Measurements from ENCODE around the gene STK36.

The STK36 gene

DNA sequence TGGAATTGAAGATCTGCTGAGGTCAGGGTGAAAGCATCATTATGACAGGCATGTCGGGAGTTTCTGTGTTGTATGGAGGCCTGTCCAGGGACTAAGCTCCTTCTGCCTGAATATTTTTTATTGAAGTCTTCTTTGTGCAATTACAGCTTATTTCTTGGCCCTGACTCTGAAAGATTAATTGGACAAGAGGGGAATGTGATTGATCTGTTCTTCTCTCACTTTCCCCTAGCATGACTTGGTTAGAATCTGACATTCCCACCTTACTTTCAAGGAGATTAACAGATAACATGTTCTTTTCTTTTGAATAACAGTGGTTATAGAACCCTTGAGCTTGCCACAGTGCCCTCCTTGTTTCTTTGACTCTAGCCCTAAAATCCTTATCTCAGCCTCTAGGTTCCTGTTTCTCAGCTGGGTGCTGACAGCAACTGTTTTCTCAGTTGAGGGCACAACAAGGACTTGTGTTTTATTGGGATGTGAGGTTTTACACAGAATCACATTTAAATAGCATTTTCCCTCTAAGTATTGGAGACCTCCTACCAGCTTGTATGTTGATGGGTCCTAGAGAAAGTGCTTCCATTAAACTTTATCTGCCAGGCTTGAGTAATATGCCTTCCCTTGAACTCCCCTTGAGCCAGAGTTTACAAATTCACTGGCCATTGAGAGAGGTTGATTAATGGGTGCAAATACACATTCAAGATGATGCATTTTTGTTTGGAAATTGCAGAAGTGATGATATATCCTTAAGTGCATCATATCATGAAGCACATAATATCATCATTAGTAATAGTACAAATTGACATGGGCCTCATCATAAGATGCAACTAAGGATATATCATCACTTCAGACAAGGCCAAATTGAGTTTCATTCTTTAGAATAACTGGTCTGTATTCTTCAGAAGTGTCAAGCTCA is 51.2 kb downstream of the STK36 start:
- TF ChIP-seq, protein P1, sequence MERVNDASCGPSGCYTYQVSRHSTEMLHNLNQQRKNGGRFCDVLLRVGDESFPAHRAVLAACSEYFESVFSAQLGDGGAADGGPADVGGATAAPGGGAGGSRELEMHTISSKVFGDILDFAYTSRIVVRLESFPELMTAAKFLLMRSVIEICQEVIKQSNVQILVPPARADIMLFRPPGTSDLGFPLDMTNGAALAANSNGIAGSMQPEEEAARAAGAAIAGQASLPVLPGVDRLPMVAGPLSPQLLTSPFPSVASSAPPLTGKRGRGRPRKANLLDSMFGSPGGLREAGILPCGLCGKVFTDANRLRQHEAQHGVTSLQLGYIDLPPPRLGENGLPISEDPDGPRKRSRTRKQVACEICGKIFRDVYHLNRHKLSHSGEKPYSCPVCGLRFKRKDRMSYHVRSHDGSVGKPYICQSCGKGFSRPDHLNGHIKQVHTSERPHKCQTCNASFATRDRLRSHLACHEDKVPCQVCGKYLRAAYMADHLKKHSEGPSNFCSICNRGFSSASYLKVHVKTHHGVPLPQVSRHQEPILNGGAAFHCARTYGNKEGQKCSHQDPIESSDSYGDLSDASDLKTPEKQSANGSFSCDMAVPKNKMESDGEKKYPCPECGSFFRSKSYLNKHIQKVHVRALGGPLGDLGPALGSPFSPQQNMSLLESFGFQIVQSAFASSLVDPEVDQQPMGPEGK (CRISPR knock-in tag; IDR thresholded peaks at IDR 0.05; ENCODE audit: borderline replicate concordance), result no peak
- TF ChIP-seq ESRRG (CRISPR knock-in tag; IDR thresholded peaks at IDR 0.05), result no peak
- no peak for TF ChIP-seq ISL1 (CRISPR knock-in tag; IDR thresholded peaks at IDR 0.05)
- TF ChIP-seq, protein P2, sequence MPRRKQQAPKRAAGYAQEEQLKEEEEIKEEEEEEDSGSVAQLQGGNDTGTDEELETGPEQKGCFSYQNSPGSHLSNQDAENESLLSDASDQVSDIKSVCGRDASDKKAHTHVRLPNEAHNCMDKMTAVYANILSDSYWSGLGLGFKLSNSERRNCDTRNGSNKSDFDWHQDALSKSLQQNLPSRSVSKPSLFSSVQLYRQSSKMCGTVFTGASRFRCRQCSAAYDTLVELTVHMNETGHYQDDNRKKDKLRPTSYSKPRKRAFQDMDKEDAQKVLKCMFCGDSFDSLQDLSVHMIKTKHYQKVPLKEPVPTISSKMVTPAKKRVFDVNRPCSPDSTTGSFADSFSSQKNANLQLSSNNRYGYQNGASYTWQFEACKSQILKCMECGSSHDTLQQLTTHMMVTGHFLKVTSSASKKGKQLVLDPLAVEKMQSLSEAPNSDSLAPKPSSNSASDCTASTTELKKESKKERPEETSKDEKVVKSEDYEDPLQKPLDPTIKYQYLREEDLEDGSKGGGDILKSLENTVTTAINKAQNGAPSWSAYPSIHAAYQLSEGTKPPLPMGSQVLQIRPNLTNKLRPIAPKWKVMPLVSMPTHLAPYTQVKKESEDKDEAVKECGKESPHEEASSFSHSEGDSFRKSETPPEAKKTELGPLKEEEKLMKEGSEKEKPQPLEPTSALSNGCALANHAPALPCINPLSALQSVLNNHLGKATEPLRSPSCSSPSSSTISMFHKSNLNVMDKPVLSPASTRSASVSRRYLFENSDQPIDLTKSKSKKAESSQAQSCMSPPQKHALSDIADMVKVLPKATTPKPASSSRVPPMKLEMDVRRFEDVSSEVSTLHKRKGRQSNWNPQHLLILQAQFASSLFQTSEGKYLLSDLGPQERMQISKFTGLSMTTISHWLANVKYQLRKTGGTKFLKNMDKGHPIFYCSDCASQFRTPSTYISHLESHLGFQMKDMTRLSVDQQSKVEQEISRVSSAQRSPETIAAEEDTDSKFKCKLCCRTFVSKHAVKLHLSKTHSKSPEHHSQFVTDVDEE (CRISPR knock-in tag; IDR thresholded peaks at IDR 0.05), result no peak
- TF ChIP-seq PPARA (CRISPR knock-in tag; IDR thresholded peaks at IDR 0.05; ENCODE audit: borderline replicate concordance), result no peak
- no peak for TF ChIP-seq GLIS3 (CRISPR knock-in tag; IDR thresholded peaks at IDR 0.05)
- no peak for TF ChIP-seq OSR1 (CRISPR knock-in tag; IDR thresholded peaks at IDR 0.05)
- no peak for TF ChIP-seq CREB5 (CRISPR knock-in tag; IDR thresholded peaks at IDR 0.05; ENCODE audit: low read depth)
- no peak for TF ChIP-seq RARB (CRISPR knock-in tag; IDR thresholded peaks at IDR 0.05)
- no peak for TF ChIP-seq TOX (CRISPR knock-in tag; IDR thresholded peaks at IDR 0.05; ENCODE audit: borderline replicate concordance)
- ATAC-seq, result no peak

- TF ChIP-seq, protein P1 (CRISPR knock-in tag; IDR thresholded peaks at IDR 0.05; ENCODE audit: borderline replicate concordance), result no peak
- TF ChIP-seq CREB5 (CRISPR knock-in tag; IDR thresholded peaks at IDR 0.05; ENCODE audit: low read depth), result no peak
- TF ChIP-seq, protein P2 (CRISPR knock-in tag; IDR thresholded peaks at IDR 0.05), result no peak
- TF ChIP-seq ZNF8 (CRISPR knock-in tag; IDR thresholded peaks at IDR 0.05), result no peak
- TF ChIP-seq CSDC2 (CRISPR knock-in tag; IDR thresholded peaks at IDR 0.05), result no peak
- TF ChIP-seq ZNF70 (CRISPR knock-in tag; IDR thresholded peaks at IDR 0.05), result no peak
- no peak for TF ChIP-seq ISL1 (CRISPR knock-in tag; IDR thresholded peaks at IDR 0.05)
- TF ChIP-seq ZNF565 (CRISPR knock-in tag; conservative IDR thresholded peaks at IDR 0.05; ENCODE audit: low read depth), result no peak
- ATAC-seq, result no peak
Measured at GRCh38 chr2:218726004-218726574, 54.2 kb downstream of the STK36 start.
